K562 (cell line): Measurements from ENCODE around the gene CCL15.

Source experiments
- NR3C1 ChIP-seq: sonication (generic); formaldehyde crosslinking; IDR thresholded peaks from 2 replicates; pipeline ENCODE4 v1.8.1; 2022; ENCODE audit warnings: missing genetic modification reagents
- POLR2AphosphoS5 ChIP-seq: IDR thresholded peaks from 2 replicates; pipeline ENCODE4 v1.6.1; 2011; ENCODE audit warnings: mild to moderate bottlenecking, low read depth, low read length, moderate library complexity; ENCODE audit not compliant: control insufficient read depth, insufficient read depth
- ZNF707 ChIP-seq: fragments of 250-450 bp; sonication (Bioruptor Pico); conservative IDR thresholded peaks from 2 replicates; pipeline ENCODE4 v1.8.0; 2022; ENCODE audit warnings: inconsistent platforms, mild to moderate bottlenecking, moderate library complexity
- TF ChIP-seq, protein P1 (sequence below): fragments of 450-650 bp; formaldehyde crosslinking; IDR thresholded peaks from 2 replicates; pipeline ENCODE4 v1.4.0; 2022; ENCODE audit warnings: missing genetic modification characterization
- TF ChIP-seq, protein P2 (sequence below), 3 experiments: fragments of 200-800 bp in 1 of 3; sonication (Bioruptor generic) in 1 of 3; sonication (generic) in 1 of 3; formaldehyde crosslinking in 1 of 3; IDR thresholded peaks; 2 replicates each; pipeline versions ENCODE4 v1.6.1 to v1.8.0; 2016 to 2022; ENCODE audit warnings: mild to moderate bottlenecking in 2 of 3, missing compliant biosample characterization in 2 of 3, missing genetic modification characterization in 2 of 3, missing genetic modification reagents in 1 of 3

DNA sequence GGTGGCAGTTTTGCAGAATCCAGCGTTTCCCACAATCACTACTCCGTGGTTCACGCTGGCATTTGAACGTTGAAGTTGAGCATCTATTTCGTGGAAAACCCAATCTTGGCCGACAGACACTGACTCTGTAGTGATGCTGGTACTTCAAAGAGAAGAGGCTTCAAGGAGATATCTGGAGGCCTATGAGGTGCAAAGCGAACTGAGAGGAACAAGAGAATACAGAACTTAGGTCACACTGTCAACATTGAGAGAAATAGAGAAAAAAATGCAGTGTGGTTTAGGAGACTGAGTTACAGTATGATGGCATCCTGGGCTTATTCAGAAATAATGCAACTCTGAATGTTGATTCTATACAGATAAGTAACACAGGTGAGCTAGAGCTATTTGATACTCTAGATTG, 36.1 kb downstream of the CCL15 start:
- TF ChIP-seq POLR2AphosphoS5 (no peak), NR3C1 (CRISPR knock-in tag) (no peak), ZNF707 (no peak)
- TF ChIP-seq, protein P1, sequence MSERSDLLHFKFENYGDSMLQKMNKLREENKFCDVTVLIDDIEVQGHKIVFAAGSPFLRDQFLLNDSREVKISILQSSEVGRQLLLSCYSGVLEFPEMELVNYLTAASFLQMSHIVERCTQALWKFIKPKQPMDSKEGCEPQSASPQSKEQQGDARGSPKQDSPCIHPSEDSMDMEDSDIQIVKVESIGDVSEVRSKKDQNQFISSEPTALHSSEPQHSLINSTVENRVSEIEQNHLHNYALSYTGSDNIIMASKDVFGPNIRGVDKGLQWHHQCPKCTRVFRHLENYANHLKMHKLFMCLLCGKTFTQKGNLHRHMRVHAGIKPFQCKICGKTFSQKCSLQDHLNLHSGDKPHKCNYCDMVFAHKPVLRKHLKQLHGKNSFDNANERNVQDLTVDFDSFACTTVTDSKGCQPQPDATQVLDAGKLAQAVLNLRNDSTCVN (CRISPR knock-in tag), result no peak
- TF ChIP-seq, protein P2, sequence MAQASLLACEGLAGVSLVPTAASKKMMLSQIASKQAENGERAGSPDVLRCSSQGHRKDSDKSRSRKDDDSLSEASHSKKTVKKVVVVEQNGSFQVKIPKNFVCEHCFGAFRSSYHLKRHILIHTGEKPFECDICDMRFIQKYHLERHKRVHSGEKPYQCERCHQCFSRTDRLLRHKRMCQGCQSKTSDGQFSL (CRISPR knock-in tag; IDR thresholded peaks at IDR 0.05), result no peak
- TF ChIP-seq, protein P2 (tag; IDR thresholded peaks at IDR 0.05), result no peak
